Peyer's patch (tissue), 4 donors: ENCODE data around the gene ABL2.

Experiments used
- POLR2A ChIP-seq, 2 donors: fragments of 450-650 bp; IDR thresholded peaks; one replicate each; pipeline ENCODE4 v1.5.1; 2017; ENCODE audit warnings: antibody characterized with exemption in 2 of 2, mild to moderate bottlenecking in 2 of 2, moderate library complexity in 2 of 2
- TF ChIP-seq, protein P1 (sequence below), 6 experiments: fragments of 450-650 bp in 4 of 6; fragments of 200-600 bp in 2 of 6; sonication (generic) in 1 of 6; IDR thresholded peaks; one replicate each; pipeline ENCODE4 v1.5.1; 2017 to 2019; ENCODE audit warnings: antibody characterized with exemption in 6 of 6, mild to moderate bottlenecking in 3 of 6, moderate library complexity in 1 of 6

DNA sequence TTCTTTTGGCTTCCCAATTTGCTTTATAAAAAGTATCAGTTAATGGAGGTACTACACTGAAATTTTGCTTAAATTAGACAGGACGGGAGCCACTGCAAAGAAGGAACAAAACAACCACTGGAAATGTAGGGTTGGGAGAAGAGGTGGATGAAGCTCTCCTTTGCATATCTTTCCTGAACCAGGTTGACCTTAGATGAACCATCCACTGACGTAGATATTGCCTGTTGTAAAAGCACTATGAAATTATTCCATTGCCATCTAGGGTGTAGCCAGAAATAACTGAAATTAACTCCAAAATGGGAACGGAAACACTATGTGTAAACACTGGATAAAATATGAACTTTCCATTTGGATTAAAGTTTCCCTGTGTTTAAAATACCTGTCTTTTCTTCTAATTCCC is 1.2 kb upstream of the ABL2 start:
- TF ChIP-seq POLR2A (IDR thresholded peaks at IDR 0.05) = no peak
- TF ChIP-seq, protein P1, sequence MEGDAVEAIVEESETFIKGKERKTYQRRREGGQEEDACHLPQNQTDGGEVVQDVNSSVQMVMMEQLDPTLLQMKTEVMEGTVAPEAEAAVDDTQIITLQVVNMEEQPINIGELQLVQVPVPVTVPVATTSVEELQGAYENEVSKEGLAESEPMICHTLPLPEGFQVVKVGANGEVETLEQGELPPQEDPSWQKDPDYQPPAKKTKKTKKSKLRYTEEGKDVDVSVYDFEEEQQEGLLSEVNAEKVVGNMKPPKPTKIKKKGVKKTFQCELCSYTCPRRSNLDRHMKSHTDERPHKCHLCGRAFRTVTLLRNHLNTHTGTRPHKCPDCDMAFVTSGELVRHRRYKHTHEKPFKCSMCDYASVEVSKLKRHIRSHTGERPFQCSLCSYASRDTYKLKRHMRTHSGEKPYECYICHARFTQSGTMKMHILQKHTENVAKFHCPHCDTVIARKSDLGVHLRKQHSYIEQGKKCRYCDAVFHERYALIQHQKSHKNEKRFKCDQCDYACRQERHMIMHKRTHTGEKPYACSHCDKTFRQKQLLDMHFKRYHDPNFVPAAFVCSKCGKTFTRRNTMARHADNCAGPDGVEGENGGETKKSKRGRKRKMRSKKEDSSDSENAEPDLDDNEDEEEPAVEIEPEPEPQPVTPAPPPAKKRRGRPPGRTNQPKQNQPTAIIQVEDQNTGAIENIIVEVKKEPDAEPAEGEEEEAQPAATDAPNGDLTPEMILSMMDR (IDR thresholded peaks at IDR 0.05) = no peak
